Immature natural killer cell (primary cell): ENCODE measurements around the gene NR6A1. TPM values are rescaled to one million over a fixed set of nuclear protein-coding genes. Genes with fewer than 3 reads are reported as not detected.

ENCODE experiments used
- DNase-seq, 3 donors: peaks; one replicate each; pipeline ENCODE4 v3.0.0; 2022; ENCODE audit warnings: mixed read lengths in 1 of 3
- H3K27ac Mint-ChIP-seq, 6 donors: one replicate each; pipeline ENCODE4 v1.8.0; 2020; ENCODE audit warnings: mixed read lengths in 6 of 6, mild to moderate bottlenecking in 5 of 6, inconsistent platforms in 4 of 6, moderate library complexity in 3 of 6
- H3K27me3 Mint-ChIP-seq, 3 donors: one replicate each; pipeline ENCODE4 v1.8.0; 2020 to 2021; ENCODE audit warnings: low read depth in 3 of 3, mild to moderate bottlenecking in 3 of 3, mixed read lengths in 3 of 3, moderate library complexity in 3 of 3, inconsistent platforms in 1 of 3
- H3K36me3 Mint-ChIP-seq, 3 donors: one replicate each; pipeline ENCODE4 v1.8.0; 2020; ENCODE audit warnings: mixed read lengths in 3 of 3, inconsistent platforms in 2 of 3, mild to moderate bottlenecking in 2 of 3
- H3K4me1 Mint-ChIP-seq, 2 donors: one replicate each; pipeline ENCODE4 v1.8.0; 2020; ENCODE audit warnings: inconsistent platforms in 2 of 2, mild to moderate bottlenecking in 2 of 2, mixed read lengths in 2 of 2, moderate library complexity in 1 of 2
- H3K4me3 Mint-ChIP-seq, 5 donors: one replicate each; pipeline ENCODE4 v1.8.0; 2020; ENCODE audit warnings: mild to moderate bottlenecking in 5 of 5, mixed read lengths in 5 of 5, inconsistent platforms in 3 of 5, moderate library complexity in 3 of 5
- H3K9me3 Mint-ChIP-seq, 6 donors: one replicate each; pipeline ENCODE4 v1.8.0; 2020; ENCODE audit warnings: mild to moderate bottlenecking in 6 of 6, mixed read lengths in 6 of 6, inconsistent platforms in 4 of 6, moderate library complexity in 3 of 6
- polyA plus RNA-seq, 3 donors: library from polyadenylated mRNA; unstranded; fragments of 300-500 nt; fragmentation: Illumina TruSeq; gene quantifications; one replicate each; pipeline ENCODE4 v1.2.3, GENCODE V29; 2021

Gene NR6A1
- polyA plus RNA-seq, 3 donors from 2014 or later, result not detected

DNA sequence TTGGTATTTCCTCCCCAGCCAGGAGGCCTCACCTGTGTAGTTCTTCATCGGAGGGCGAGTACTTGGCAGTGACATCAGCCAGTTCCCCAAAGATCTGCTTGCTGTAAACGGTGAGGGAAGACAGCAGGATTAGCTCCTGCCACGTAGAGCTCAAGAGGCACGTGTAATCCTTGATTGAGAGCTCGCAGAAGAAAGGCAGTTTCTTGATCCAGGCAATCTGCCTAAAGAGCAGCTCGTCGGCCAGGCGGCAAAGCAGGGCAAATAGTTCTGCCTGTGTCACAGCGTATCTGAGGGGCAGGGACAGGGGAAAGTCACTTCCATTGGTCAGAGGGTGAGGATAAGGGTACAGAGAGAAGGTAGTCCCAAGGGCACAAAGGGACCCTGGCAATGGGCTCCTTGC is 235.3 kb downstream of the NR6A1 start:
- H3K9me3 Mint-ChIP-seq, result no peaks in the 10 kb centered on the region
- no peak overlapping the region for H3K27ac Mint-ChIP-seq

GRCh38 chr9:124532897-124533296 is 238.2 kb downstream of the NR6A1 start:
- Mint-ChIP-seq H3K27me3 (peaks cover 0 to 3% (median 0%) of the 10 kb centered on the region in 3 donors), H3K9me3 (no peaks in the 10 kb centered on the region), H3K27ac (no peak overlapping the region), H3K4me1 (no peaks in the 10 kb centered on the region), H3K4me3 (no peak overlapping the region), H3K36me3 (no peaks in the 10 kb centered on the region)
- no peak for DNase-seq

More for the DNA sequence above, 235.3 kb downstream of the NR6A1 start:
- Mint-ChIP-seq H3K36me3 (no peaks in the 10 kb centered on the region), H3K4me3 (no peak overlapping the region), H3K4me1 (no peaks in the 10 kb centered on the region), H3K27me3 (peaks cover 0 to 3% (median 2%) of the 10 kb centered on the region in 3 donors)
- no peak for DNase-seq

DNA sequence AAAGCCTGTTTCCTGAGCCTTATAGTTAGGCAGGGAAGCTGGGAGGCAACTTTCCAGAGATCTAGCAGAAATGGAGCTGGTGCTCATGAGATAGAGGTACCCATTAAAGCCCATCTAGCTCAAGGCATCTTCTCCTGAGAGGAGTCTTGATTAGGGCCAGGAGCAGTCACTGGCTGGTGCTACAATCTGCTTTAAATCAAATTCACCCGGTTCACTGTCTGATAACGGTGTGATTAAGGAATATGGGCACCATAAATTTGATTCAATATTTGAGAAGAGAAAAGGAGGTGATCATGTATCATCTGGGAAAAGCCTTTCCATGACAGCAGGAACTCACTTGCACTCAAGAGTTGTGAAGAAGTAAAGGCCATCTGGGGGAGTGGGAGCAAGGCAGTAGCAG is 240.0 kb downstream of the NR6A1 start:
- peaks cover 0 to 2% (median 0%) of the 10 kb centered on the region in 3 donors for H3K27me3 Mint-ChIP-seq
- H3K9me3 Mint-ChIP-seq, result no peaks in the 10 kb centered on the region
- H3K27ac Mint-ChIP-seq, result no peak overlapping the region
- H3K36me3 Mint-ChIP-seq, result no peaks in the 10 kb centered on the region
- DNase-seq, result no peak
- no peaks in the 10 kb centered on the region for H3K4me1 Mint-ChIP-seq
- H3K4me3 Mint-ChIP-seq, result no peak overlapping the region

DNA sequence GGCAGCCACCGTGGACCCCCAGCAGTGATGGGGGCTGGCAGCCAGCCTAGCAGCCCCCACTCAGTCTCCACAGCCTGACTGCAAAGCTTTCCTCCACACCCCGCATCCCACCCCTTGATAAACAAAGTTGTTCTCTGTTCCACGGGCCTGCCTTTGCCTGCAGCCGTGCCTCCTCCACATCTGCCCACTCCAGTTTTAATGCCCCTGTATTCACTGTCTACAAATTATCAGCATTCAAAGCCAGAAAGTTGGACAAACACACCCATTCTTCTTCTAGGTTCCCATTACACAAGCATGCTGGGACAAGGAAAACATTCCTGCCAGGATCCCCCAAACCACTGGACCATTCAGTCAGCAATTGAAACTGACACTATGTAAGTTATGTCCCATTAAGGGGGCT is 240.9 kb downstream of the NR6A1 start:
- H3K4me3 Mint-ChIP-seq, result no peak overlapping the region
- H3K4me1 Mint-ChIP-seq, result no peaks in the 10 kb centered on the region
- DNase-seq, result no peak
- no peaks in the 10 kb centered on the region for H3K27me3 Mint-ChIP-seq
- H3K9me3 Mint-ChIP-seq, result no peaks in the 10 kb centered on the region
- H3K27ac Mint-ChIP-seq, result no peak overlapping the region
- H3K36me3 Mint-ChIP-seq, result no peaks in the 10 kb centered on the region

DNA sequence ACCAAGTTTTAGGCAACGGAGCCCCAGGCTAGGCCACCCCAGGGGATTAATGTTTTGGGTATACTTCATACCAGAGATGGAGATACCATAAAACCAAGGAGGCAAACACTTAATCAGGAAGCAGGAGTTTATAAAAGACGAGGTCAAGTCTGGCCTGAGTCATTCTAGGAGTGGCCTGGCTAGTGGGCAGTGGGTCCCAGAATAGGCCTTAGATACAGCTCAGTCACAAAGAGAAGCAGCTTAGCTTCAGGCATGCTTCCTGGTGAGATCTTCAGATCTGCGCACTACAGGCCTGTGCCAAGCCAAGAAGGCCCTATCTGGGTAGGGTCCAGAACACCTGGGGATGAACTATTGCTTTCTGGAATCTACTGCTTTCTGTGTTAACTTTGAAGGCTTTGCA is 243.3 kb downstream of the NR6A1 start:
- Mint-ChIP-seq H3K4me1 (no peaks in the 10 kb centered on the region), H3K9me3 (no peaks in the 10 kb centered on the region), H3K27me3 (no peaks in the 10 kb centered on the region), H3K27ac (no peak overlapping the region), H3K36me3 (no peaks in the 10 kb centered on the region), H3K4me3 (no peak overlapping the region)
- no peak for DNase-seq

DNA sequence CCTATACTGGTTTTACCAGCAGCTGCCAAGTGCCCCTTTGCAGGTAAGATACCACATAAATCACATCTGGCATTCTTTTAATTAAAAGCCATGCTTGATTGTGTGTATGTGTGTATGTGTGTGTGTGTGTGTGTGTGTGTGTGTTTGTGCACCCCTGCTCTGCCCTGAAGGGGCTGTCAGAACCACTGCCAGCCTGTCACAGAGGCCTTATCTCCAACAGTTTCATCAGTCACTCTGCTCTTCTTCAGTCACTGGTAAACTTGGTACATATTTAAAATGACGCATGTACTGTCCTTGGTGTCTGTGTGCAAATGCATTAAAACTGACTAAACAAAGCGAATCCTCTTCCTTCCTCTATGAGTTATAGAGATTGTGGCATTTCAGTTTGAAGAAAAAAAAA is 244.9 kb downstream of the NR6A1 start:
- DNase-seq, result no peak
- H3K27me3 Mint-ChIP-seq, result peaks cover 0 to 4% (median 0%) of the 10 kb centered on the region in 3 donors
- H3K36me3 Mint-ChIP-seq, result no peaks in the 10 kb centered on the region

DNA sequence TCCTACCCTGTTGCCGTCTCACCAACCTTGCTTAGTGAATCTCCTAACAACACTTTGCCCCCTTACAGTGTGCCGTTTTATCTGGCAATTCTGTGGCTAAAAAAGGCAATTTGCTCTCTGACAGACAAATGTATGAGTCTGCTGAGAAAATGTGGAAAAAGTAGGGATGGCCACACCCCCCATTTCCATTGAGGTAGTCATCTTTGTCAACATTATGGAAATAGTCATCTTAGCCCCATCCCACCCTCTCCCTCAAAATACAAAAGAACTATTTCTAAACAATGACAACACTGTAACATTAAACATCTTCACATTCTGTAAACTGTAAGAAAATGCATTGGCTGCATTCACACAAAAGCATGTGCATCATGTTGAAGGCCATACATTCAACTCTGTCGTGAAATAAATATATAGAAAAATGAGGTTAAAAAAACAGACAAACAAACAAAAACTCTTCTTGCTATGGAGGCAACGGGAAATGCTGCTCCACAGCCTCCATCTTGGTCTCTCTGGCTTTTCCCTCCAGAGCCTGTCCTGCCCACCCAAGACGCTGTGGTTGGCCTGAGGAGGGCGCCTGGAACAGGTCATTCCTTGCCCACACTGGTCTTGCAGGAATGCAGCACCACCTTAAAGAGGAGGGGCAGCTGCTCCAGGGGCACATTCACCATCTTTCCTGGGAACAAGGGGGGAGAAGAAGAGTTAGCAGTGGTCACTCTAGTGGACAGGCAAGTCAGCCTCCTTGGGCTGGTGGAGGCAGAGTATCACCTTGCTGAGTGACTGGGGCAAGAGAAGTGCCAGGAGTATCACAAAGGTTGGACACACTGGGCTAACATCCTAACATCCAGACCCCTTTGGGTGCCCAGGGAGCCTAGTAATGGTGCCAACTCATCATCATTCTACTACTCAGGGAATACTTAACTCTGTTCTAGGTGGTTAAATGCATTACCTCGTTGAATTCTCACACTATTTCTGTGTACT is 248.7 kb downstream of the NR6A1 start:
- Mint-ChIP-seq H3K36me3 (no peaks in the 10 kb centered on the region), H3K27ac (no peak overlapping the region), H3K9me3 (no peaks in the 10 kb centered on the region), H3K4me1 (no peaks in the 10 kb centered on the region), H3K27me3 (peaks cover 0 to 4% (median 2%) of the 10 kb centered on the region in 3 donors), H3K4me3 (no peak overlapping the region)
- DNase-seq, result no peak

More for the DNA sequence above, 244.9 kb downstream of the NR6A1 start:
- Mint-ChIP-seq H3K27ac (no peak overlapping the region), H3K4me3 (no peak overlapping the region), H3K9me3 (no peaks in the 10 kb centered on the region), H3K4me1 (no peaks in the 10 kb centered on the region)

GRCh38 chr9:124521142-124521541 is 250.0 kb downstream of the NR6A1 start:
- Mint-ChIP-seq H3K27ac (no peak overlapping the region), H3K36me3 (no peaks in the 10 kb centered on the region), H3K9me3 (no peaks in the 10 kb centered on the region), H3K27me3 (peaks cover 2 to 4% (median 2%) of the 10 kb centered on the region in 3 donors), H3K4me1 (no peaks in the 10 kb centered on the region), H3K4me3 (no peak overlapping the region)
- DNase-seq, result no peak

- Mint-ChIP-seq H3K9me3 (no peaks in the 10 kb centered on the region), H3K4me1 (no peaks in the 10 kb centered on the region), H3K27me3 (peaks cover 2 to 4% (median 2%) of the 10 kb centered on the region in 3 donors), H3K36me3 (no peaks in the 10 kb centered on the region), H3K4me3 (no peak overlapping the region), H3K27ac (no peak overlapping the region)
- no peak for DNase-seq
Measured at GRCh38 chr9:124520206-124520596, 250.9 kb downstream of the NR6A1 start.

GRCh38 chr9:124518116-124518515 is 253.0 kb downstream of the NR6A1 start:
- Mint-ChIP-seq H3K4me3 (no peak overlapping the region), H3K9me3 (no peaks in the 10 kb centered on the region), H3K27ac (no peak overlapping the region), H3K4me1 (no peaks in the 10 kb centered on the region), H3K27me3 (peaks cover 2 to 4% (median 2%) of the 10 kb centered on the region in 3 donors), H3K36me3 (no peaks in the 10 kb centered on the region)
- DNase-seq, result no peak

DNA sequence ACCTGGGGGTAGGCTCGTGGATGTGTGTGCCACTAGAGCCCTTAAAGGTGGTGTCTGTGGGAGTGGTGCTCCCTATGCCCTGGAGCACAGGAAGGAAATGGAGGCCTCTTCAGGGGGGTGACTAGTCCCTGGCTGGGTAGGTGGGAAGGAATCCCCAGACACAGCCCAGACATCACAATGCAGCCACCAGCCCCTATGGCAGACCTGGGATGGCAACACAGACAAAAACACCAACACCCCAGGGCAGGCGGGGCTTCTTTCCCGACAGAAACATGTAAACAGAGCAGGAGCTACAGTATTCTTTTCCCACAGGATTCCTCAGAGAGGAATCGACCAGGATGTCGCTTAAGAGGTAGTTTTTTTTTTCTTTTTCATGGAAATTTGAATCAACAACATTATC is 253.5 kb downstream of the NR6A1 start:
- H3K27ac Mint-ChIP-seq, result peak overlapping the region in 1 of 6 donors; percentile 16
- no peaks in the 10 kb centered on the region for H3K4me1 Mint-ChIP-seq
- H3K27me3 Mint-ChIP-seq, result peaks cover 2 to 4% (median 2%) of the 10 kb centered on the region in 3 donors
- H3K4me3 Mint-ChIP-seq, result no peak overlapping the region
- no peaks in the 10 kb centered on the region for H3K36me3 Mint-ChIP-seq
- no peaks in the 10 kb centered on the region for H3K9me3 Mint-ChIP-seq
- DNase-seq, result no peak

- H3K4me1 Mint-ChIP-seq, result no peaks in the 10 kb centered on the region
- no peak overlapping the region for H3K4me3 Mint-ChIP-seq
- DNase-seq, result no peak
- H3K27ac Mint-ChIP-seq, result no peak overlapping the region
- H3K36me3 Mint-ChIP-seq, result no peaks in the 10 kb centered on the region
- H3K9me3 Mint-ChIP-seq, result no peaks in the 10 kb centered on the region
- peaks cover 0 to 3% (median 2%) of the 10 kb centered on the region in 3 donors for H3K27me3 Mint-ChIP-seq
Measured at GRCh38 chr9:124514874-124515273, 256.2 kb downstream of the NR6A1 start.

DNA sequence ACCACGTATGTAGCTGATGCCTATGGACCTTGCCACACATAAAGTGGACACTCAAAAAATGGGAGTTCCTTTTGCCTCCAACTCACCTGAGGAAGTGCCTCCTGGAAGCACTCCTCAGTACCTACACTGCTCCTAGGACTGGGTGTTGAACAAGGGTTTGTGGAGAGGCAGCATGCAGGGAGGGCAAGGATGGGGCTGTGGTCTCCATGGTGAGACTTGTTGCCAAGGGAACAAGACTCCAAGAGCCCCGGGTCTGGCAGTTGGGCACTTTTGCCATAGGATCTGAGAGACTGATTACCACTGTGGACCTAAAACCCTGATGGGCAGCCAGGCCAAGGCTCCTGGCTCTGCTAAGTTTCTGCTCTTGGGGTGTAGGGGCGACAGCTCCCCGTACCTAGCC is 257.0 kb downstream of the NR6A1 start:
- Mint-ChIP-seq H3K27ac (no peak overlapping the region), H3K27me3 (peaks cover 0 to 2% (median 2%) of the 10 kb centered on the region in 3 donors), H3K36me3 (no peaks in the 10 kb centered on the region), H3K4me1 (no peaks in the 10 kb centered on the region), H3K4me3 (no peak overlapping the region), H3K9me3 (no peaks in the 10 kb centered on the region)
- no peak for DNase-seq

DNA sequence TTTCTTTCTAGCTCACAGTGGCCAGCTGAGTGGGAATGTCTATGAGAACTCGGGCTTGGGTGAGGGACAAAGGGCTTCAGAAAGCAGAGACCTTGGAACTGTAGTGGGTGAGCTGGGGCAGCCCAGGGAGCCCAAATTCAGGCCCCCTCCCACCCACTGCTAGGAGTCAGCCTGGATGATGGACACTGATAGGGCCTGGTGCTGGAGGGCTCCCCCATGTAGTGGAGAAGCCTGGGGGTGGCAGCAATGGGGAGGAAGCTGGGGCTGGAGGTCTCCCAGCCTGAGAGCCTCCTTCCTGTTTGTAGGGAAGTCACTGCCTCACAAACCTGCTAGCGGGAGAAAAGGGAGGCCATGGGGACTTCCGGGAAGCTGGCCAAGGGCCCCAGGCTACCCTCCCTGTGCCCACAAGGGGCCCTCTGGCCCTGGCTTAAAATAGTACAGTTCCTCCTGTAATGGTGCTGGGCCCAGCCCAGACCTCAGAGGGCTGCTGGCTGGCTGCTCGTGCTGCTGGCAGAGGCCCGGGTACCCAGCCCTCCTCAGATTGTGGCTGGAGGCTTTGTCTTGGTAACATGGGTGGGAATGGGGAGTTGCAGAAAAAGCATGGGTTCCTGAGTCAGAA is 257.6 kb downstream of the NR6A1 start:
- Mint-ChIP-seq H3K9me3 (no peaks in the 10 kb centered on the region), H3K4me1 (no peaks in the 10 kb centered on the region), H3K4me3 (no peak overlapping the region), H3K27ac (no peak overlapping the region), H3K27me3 (peaks cover 0 to 2% (median 1%) of the 10 kb centered on the region in 3 donors), H3K36me3 (no peaks in the 10 kb centered on the region)
- DNase-seq, result no peak
